HepG2 (cell line): Measurements from ENCODE around the gene ZNF547. TPM values are rescaled to one million over a fixed set of nuclear protein-coding genes. Genes with fewer than 3 reads are reported as not detected.

Experiments
- BHLHE40 ChIP-seq: IDR thresholded peaks from 2 replicates; pipeline ENCODE4 v1.6.1; 2011; ENCODE audit warnings: low read length, improper control_type of control experiment
- FOXK1 ChIP-seq: sonication (generic); formaldehyde crosslinking; IDR thresholded peaks from 2 replicates; pipeline ENCODE4 v1.4.0; 2020; ENCODE audit warnings: low read depth, missing genetic modification reagents, borderline replicate concordance
- HNF4G ChIP-seq, 2 experiments: sonication (generic) in 1 of 2; formaldehyde crosslinking in 1 of 2; IDR thresholded peaks; 2 replicates each; pipeline versions ENCODE4 v1.4.0 to v1.6.1; 2011 to 2020; ENCODE audit warnings: borderline replicate concordance in 2 of 2, low read depth in 2 of 2, mild to moderate bottlenecking in 2 of 2, low read length in 1 of 2, missing genetic modification reagents in 1 of 2, moderate library complexity in 1 of 2
- KDM5B ChIP-seq: sonication (generic); formaldehyde crosslinking; IDR thresholded peaks from 2 replicates; pipeline ENCODE4 v1.4.0; 2020; ENCODE audit warnings: missing genetic modification reagents, mild to moderate bottlenecking, borderline replicate concordance
- KLF15 ChIP-seq: sonication (generic); formaldehyde crosslinking; IDR thresholded peaks from 2 replicates; pipeline ENCODE4 v1.8.1; 2023; ENCODE audit warnings: borderline replicate concordance, mild to moderate bottlenecking, inconsistent platforms, missing genetic modification reagents, mixed read lengths
- MYC ChIP-seq: sonication (generic); formaldehyde crosslinking; IDR thresholded peaks from 2 replicates; pipeline ENCODE4 v1.9.0; 2021; ENCODE audit warnings: missing genetic modification reagents, borderline replicate concordance
- NFKB2 ChIP-seq: sonication (generic); formaldehyde crosslinking; IDR thresholded peaks from 2 replicates; pipeline ENCODE4 v1.4.0; 2020; ENCODE audit warnings: missing genetic modification reagents, borderline replicate concordance
- SATB2 ChIP-seq: sonication (generic); formaldehyde crosslinking; IDR thresholded peaks from 2 replicates; pipeline ENCODE4 v1.5.0; 2020; ENCODE audit warnings: missing genetic modification reagents
- ZNF567 ChIP-seq: sonication (generic); formaldehyde crosslinking; IDR thresholded peaks from 2 replicates; pipeline ENCODE4 v1.8.1; 2023; ENCODE audit warnings: mild to moderate bottlenecking, missing genetic modification reagents, borderline replicate concordance
- ZSCAN25 ChIP-seq: sonication (generic); formaldehyde crosslinking; IDR thresholded peaks from 2 replicates; pipeline ENCODE4 v1.8.0; 2022; ENCODE audit warnings: mild to moderate bottlenecking, missing genetic modification reagents
- polyA plus RNA-seq, 8 experiments: library from polyadenylated mRNA; depleted of rRNA in 3 of 8; stranded (reverse) in 7 of 8; unstranded in 1 of 8; fragments of >200 nt; fragmentation: Illumina TruSeq in 4 of 8; extraction: Trizol in 4 of 8; gene quantifications; 2 replicates each; pipeline versions ENCODE4 v1.2.1 to v1.2.3, GENCODE V29; 2011 to 2016; ENCODE audit warnings: low read depth in 4 of 8, missing spikeins in 1 of 8, mixed read lengths in 1 of 8; ENCODE audit not compliant: insufficient read depth in 1 of 8
- total RNA-seq, 5 experiments: library from RNA; depleted of rRNA; stranded (reverse); fragments of >200 nt; fragmentation: Illumina TruSeq; extraction: Trizol; gene quantifications; 2 replicates each; pipeline ENCODE4 v1.2.3, GENCODE V29; 2016; ENCODE audit warnings: low read depth in 1 of 5
- TF ChIP-seq, protein P1 (sequence below): sonication (generic); formaldehyde crosslinking; IDR thresholded peaks from 2 replicates; pipeline ENCODE4 v1.4.0; 2020; ENCODE audit warnings: missing genetic modification reagents, mild to moderate bottlenecking, borderline replicate concordance
- TF ChIP-seq, protein P2 (sequence below): sonication (generic); formaldehyde crosslinking; IDR thresholded peaks from 2 replicates; pipeline ENCODE4 v1.4.0; 2020; ENCODE audit warnings: mild to moderate bottlenecking, missing genetic modification reagents, borderline replicate concordance
- TF ChIP-seq, protein P3 (sequence below): sonication (generic); IDR thresholded peaks from 2 replicates; pipeline ENCODE4 v1.6.1; 2016; ENCODE audit warnings: low read depth, borderline replicate concordance
- TF ChIP-seq, protein P4 (sequence below): sonication (generic); formaldehyde crosslinking; conservative IDR thresholded peaks from 2 replicates; pipeline ENCODE4 v1.4.0; 2020; ENCODE audit warnings: missing genetic modification reagents
- TF ChIP-seq, protein P5 (sequence below): sonication (generic); formaldehyde crosslinking; IDR thresholded peaks from 2 replicates; pipeline ENCODE4 v1.5.1; 2020; ENCODE audit warnings: missing genetic modification reagents, mild to moderate bottlenecking, borderline replicate concordance

Gene ZNF547
- total and polyA plus RNA-seq, 2 of the 13 experiments (the other 11 are each of a cell fraction or from before 2014, with no cell fraction given), result 2.0 to 2.6 TPM

DNA sequence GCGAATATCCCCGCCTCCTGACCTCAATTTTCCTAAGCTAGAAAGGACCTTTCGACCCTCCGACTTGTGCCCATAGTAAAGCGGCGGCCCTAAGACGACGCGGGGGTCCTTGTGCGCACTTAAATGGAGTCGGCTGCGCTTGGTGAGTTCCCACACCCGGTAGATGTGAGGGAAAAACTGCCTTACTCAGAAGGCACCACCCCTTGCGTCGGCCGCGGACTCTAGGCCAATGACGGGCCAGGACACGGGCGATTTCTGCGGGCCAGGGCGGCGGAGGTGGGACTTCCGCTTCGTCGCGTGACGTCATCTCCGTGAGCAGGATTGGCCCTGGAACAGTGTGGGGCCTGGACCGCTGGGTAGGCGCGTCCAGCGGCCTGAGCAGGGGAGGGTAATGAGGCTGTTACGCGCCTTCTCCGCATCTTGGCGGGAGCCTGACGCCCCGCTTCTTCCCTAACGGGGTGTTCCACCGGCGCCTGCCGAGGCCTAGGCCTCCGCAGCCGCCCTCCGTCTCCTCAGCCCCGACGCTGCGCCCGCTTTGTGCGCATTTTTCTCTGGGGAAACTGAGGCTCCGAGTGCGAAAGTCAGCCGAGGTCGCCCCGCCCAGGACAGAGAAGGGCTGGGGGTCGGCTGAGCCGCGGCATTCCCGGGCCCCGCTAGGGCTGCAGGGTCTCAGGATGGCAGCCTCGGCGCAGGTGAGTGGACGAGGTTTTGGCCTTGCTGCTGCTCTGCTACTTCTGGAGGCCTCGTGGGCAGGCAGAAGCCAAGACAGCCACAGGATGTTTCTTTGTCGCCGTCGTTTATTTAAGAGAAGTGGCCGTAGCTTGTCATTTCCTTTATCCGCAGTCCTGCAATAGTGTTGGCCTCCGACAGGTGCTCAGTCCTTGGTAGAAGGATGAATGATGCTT is 42.9 kb upstream of the ZNF547 start, which contains the start of gene ZNF543 (continued):
- TF ChIP-seq, protein P1, sequence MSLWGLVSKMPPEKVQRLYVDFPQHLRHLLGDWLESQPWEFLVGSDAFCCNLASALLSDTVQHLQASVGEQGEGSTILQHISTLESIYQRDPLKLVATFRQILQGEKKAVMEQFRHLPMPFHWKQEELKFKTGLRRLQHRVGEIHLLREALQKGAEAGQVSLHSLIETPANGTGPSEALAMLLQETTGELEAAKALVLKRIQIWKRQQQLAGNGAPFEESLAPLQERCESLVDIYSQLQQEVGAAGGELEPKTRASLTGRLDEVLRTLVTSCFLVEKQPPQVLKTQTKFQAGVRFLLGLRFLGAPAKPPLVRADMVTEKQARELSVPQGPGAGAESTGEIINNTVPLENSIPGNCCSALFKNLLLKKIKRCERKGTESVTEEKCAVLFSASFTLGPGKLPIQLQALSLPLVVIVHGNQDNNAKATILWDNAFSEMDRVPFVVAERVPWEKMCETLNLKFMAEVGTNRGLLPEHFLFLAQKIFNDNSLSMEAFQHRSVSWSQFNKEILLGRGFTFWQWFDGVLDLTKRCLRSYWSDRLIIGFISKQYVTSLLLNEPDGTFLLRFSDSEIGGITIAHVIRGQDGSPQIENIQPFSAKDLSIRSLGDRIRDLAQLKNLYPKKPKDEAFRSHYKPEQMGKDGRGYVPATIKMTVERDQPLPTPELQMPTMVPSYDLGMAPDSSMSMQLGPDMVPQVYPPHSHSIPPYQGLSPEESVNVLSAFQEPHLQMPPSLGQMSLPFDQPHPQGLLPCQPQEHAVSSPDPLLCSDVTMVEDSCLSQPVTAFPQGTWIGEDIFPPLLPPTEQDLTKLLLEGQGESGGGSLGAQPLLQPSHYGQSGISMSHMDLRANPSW (CRISPR knock-in tag), result no peak; the same call in 1 of the 2 replicates
- peak; percentile 46; the same call in 1 of the 2 replicates for TF ChIP-seq KDM5B (CRISPR knock-in tag)
- TF ChIP-seq, protein P2, sequence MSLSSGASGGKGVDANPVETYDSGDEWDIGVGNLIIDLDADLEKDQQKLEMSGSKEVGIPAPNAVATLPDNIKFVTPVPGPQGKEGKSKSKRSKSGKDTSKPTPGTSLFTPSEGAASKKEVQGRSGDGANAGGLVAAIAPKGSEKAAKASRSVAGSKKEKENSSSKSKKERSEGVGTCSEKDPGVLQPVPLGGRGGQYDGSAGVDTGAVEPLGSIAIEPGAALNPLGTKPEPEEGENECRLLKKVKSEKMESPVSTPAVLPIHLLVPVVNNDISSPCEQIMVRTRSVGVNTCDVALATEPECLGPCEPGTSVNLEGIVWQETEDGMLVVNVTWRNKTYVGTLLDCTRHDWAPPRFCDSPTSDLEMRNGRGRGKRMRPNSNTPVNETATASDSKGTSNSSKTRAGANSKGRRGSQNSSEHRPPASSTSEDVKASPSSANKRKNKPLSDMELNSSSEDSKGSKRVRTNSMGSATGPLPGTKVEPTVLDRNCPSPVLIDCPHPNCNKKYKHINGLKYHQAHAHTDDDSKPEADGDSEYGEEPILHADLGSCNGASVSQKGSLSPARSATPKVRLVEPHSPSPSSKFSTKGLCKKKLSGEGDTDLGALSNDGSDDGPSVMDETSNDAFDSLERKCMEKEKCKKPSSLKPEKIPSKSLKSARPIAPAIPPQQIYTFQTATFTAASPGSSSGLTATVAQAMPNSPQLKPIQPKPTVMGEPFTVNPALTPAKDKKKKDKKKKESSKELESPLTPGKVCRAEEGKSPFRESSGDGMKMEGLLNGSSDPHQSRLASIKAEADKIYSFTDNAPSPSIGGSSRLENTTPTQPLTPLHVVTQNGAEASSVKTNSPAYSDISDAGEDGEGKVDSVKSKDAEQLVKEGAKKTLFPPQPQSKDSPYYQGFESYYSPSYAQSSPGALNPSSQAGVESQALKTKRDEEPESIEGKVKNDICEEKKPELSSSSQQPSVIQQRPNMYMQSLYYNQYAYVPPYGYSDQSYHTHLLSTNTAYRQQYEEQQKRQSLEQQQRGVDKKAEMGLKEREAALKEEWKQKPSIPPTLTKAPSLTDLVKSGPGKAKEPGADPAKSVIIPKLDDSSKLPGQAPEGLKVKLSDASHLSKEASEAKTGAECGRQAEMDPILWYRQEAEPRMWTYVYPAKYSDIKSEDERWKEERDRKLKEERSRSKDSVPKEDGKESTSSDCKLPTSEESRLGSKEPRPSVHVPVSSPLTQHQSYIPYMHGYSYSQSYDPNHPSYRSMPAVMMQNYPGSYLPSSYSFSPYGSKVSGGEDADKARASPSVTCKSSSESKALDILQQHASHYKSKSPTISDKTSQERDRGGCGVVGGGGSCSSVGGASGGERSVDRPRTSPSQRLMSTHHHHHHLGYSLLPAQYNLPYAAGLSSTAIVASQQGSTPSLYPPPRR (CRISPR knock-in tag), result no peak
- TF ChIP-seq SATB2 (CRISPR knock-in tag), result no peak
- no peak for TF ChIP-seq KLF15 (CRISPR knock-in tag)
- TF ChIP-seq, protein P3, sequence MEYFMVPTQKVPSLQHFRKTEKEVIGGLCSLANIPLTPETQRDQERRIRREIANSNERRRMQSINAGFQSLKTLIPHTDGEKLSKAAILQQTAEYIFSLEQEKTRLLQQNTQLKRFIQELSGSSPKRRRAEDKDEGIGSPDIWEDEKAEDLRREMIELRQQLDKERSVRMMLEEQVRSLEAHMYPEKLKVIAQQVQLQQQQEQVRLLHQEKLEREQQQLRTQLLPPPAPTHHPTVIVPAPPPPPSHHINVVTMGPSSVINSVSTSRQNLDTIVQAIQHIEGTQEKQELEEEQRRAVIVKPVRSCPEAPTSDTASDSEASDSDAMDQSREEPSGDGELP, result no peak; the same call in 1 of the 2 replicates
- 0 out of 2 replicates have a peak, but pooled peaks have one; percentile 58 for TF ChIP-seq ZSCAN25 (CRISPR knock-in tag)
- peak; percentile 37; the same call in 1 of the 2 replicates for TF ChIP-seq FOXK1 (CRISPR knock-in tag)
- TF ChIP-seq BHLHE40, result no peak
- TF ChIP-seq ZNF567, result 0 out of 2 replicates have a peak, but pooled peaks have one; percentile 16
- TF ChIP-seq, protein P4, sequence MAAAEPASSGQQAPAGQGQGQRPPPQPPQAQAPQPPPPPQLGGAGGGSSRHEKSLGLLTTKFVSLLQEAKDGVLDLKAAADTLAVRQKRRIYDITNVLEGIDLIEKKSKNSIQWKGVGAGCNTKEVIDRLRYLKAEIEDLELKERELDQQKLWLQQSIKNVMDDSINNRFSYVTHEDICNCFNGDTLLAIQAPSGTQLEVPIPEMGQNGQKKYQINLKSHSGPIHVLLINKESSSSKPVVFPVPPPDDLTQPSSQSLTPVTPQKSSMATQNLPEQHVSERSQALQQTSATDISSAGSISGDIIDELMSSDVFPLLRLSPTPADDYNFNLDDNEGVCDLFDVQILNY (CRISPR knock-in tag), result no peak
- TF ChIP-seq NFKB2 (CRISPR knock-in tag), result no peak
- TF ChIP-seq MYC (CRISPR knock-in tag), result peak; percentile 62; the same call in 1 of the 2 replicates
- no peak for TF ChIP-seq HNF4G (IDR thresholded peaks at IDR 0.05; ENCODE audit: borderline replicate concordance, low read depth, low read length)
- no peak for TF ChIP-seq HNF4G (CRISPR knock-in tag; IDR thresholded peaks at IDR 0.05; ENCODE audit: borderline replicate concordance, low read depth)
- TF ChIP-seq, protein P5, sequence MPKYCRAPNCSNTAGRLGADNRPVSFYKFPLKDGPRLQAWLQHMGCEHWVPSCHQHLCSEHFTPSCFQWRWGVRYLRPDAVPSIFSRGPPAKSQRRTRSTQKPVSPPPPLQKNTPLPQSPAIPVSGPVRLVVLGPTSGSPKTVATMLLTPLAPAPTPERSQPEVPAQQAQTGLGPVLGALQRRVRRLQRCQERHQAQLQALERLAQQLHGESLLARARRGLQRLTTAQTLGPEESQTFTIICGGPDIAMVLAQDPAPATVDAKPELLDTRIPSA (CRISPR knock-in tag), result no peak
